ENCODE data around the gene SLC46A3.
"Not testable (repeated sequence)": the region's sequence is repeated elsewhere in the genome, so short reads cannot be mapped to it uniquely, and the experiment has no call there.

The SLC46A3 gene

GRCh38 chr13:28704919-28705318, 13.9 kb downstream of the SLC46A3 start:
- H3K9me3 ChIP-seq (ENCODE audit: low read depth, low read length) = no peaks in the 10 kb centered on the region
- H3K27ac ChIP-seq = no peak overlapping the region
- no peak overlapping the region for H3K4me3 ChIP-seq
- no peak overlapping the region for H3K9ac ChIP-seq (ENCODE audit: insufficient read length)
- no peaks in the 10 kb centered on the region for H3K36me3 ChIP-seq (ENCODE audit: insufficient read depth, low read length)
- no peak for TF ChIP-seq EZH2 (IDR thresholded peaks at IDR 0.05)
- TF ChIP-seq POLR2AphosphoS5 (IDR thresholded peaks at IDR 0.05; ENCODE audit: borderline replicate concordance, low read depth, low read length) = no peak
- no peak for TF ChIP-seq FOXP2 (optimal IDR thresholded peaks at IDR 0.05; ENCODE audit: control extremely low read depth, extremely low read length, insufficient read depth)
- no peak for DNase-seq (ENCODE audit: low read depth, low spot score)

- H3K9ac ChIP-seq (ENCODE audit: insufficient read length) = no peak overlapping the region
- H3K36me3 ChIP-seq (ENCODE audit: insufficient read depth, low read length) = no peaks in the 10 kb centered on the region
- no peak for DNase-seq (ENCODE audit: low read depth, low spot score)
- no peak overlapping the region for H3K27ac ChIP-seq
- H3K9me3 ChIP-seq (ENCODE audit: low read depth, low read length) = no peaks in the 10 kb centered on the region
- no peak overlapping the region for H3K4me3 ChIP-seq
- TF ChIP-seq EZH2 (IDR thresholded peaks at IDR 0.05) (no peak), POLR2AphosphoS5 (IDR thresholded peaks at IDR 0.05; ENCODE audit: borderline replicate concordance, low read depth, low read length) (no peak), FOXP2 (optimal IDR thresholded peaks at IDR 0.05; ENCODE audit: control extremely low read depth, extremely low read length, insufficient read depth) (no peak)
These were observed 14.5 kb downstream of the SLC46A3 start for GRCh38 chr13:28704282-28704681.

GRCh38 chr13:28699246-28699645, 19.5 kb downstream of the SLC46A3 start:
- TF ChIP-seq FOXP2 (optimal IDR thresholded peaks at IDR 0.05; ENCODE audit: control extremely low read depth, extremely low read length, insufficient read depth) (no peak), EZH2 (IDR thresholded peaks at IDR 0.05) (no peak), POLR2AphosphoS5 (IDR thresholded peaks at IDR 0.05; ENCODE audit: borderline replicate concordance, low read depth, low read length) (no peak)
- Histone ChIP-seq H3K9me3 (ENCODE audit: low read depth, low read length) (no peaks in the 10 kb centered on the region), H3K27ac (no peak overlapping the region), H3K9ac (ENCODE audit: insufficient read length) (no peak overlapping the region), H3K4me3 (no peak overlapping the region), H3K36me3 (ENCODE audit: insufficient read depth, low read length) (no peaks in the 10 kb centered on the region)
- no peak for DNase-seq (ENCODE audit: low read depth, low spot score)

- no peaks in the 10 kb centered on the region for H3K36me3 ChIP-seq (ENCODE audit: insufficient read depth, low read length)
- H3K27ac ChIP-seq = no peak overlapping the region
- H3K9ac ChIP-seq (ENCODE audit: insufficient read length) = no peak overlapping the region
- no peaks in the 10 kb centered on the region for H3K9me3 ChIP-seq (ENCODE audit: low read depth, low read length)
- TF ChIP-seq POLR2AphosphoS5 (IDR thresholded peaks at IDR 0.05; ENCODE audit: borderline replicate concordance, low read depth, low read length) (no peak), FOXP2 (optimal IDR thresholded peaks at IDR 0.05; ENCODE audit: control extremely low read depth, extremely low read length, insufficient read depth) (no peak), EZH2 (IDR thresholded peaks at IDR 0.05) (no peak)
- DNase-seq (ENCODE audit: low read depth, low spot score) = no peak
- no peak overlapping the region for H3K4me3 ChIP-seq
These were observed 21.3 kb downstream of the SLC46A3 start for GRCh38 chr13:28697441-28697840.

- not testable (repeated sequence) for H3K4me3 ChIP-seq; DNase-seq (ENCODE audit: low read depth, low spot score); H3K9ac ChIP-seq (ENCODE audit: insufficient read length); H3K27ac ChIP-seq; H3K36me3 ChIP-seq (ENCODE audit: insufficient read depth, low read length); H3K9me3 ChIP-seq (ENCODE audit: low read depth, low read length)
These were observed 24.9 kb downstream of the SLC46A3 start for GRCh38 chr13:28693605-28694491.

GRCh38 chr13:28685892-28686291, 32.9 kb downstream of the SLC46A3 start:
- no peak overlapping the region for H3K9ac ChIP-seq (ENCODE audit: insufficient read length)
- no peak for TF ChIP-seq EZH2 (IDR thresholded peaks at IDR 0.05)
- TF ChIP-seq POLR2AphosphoS5 (IDR thresholded peaks at IDR 0.05; ENCODE audit: borderline replicate concordance, low read depth, low read length) = no peak
- TF ChIP-seq FOXP2 (optimal IDR thresholded peaks at IDR 0.05; ENCODE audit: control extremely low read depth, extremely low read length, insufficient read depth) = no peak
- H3K36me3 ChIP-seq (ENCODE audit: insufficient read depth, low read length) = no peaks in the 10 kb centered on the region
- no peak overlapping the region for H3K4me3 ChIP-seq
- DNase-seq (ENCODE audit: low read depth, low spot score) = no peak
- H3K9me3 ChIP-seq (ENCODE audit: low read depth, low read length) = no peaks in the 10 kb centered on the region
- no peak overlapping the region for H3K27ac ChIP-seq

- Histone ChIP-seq H3K36me3 (ENCODE audit: insufficient read depth, low read length) (no peaks in the 10 kb centered on the region), H3K4me3 (no peak overlapping the region), H3K9me3 (ENCODE audit: low read depth, low read length) (no peaks in the 10 kb centered on the region), H3K9ac (ENCODE audit: insufficient read length) (no peak overlapping the region), H3K27ac (no peak overlapping the region)
- TF ChIP-seq EZH2 (IDR thresholded peaks at IDR 0.05) = no peak
- no peak for TF ChIP-seq POLR2AphosphoS5 (IDR thresholded peaks at IDR 0.05; ENCODE audit: borderline replicate concordance, low read depth, low read length)
- TF ChIP-seq FOXP2 (optimal IDR thresholded peaks at IDR 0.05; ENCODE audit: control extremely low read depth, extremely low read length, insufficient read depth) = no peak
- no peak for DNase-seq (ENCODE audit: low read depth, low spot score)
These were observed 33.7 kb downstream of the SLC46A3 start for GRCh38 chr13:28685114-28685513.

- Histone ChIP-seq H3K4me3 (no peak overlapping the region), H3K27ac (no peak overlapping the region), H3K9me3 (ENCODE audit: low read depth, low read length) (no peaks in the 10 kb centered on the region), H3K36me3 (ENCODE audit: insufficient read depth, low read length) (peaks cover 4% of the 10 kb centered on the region), H3K9ac (ENCODE audit: insufficient read length) (no peak overlapping the region)
- TF ChIP-seq EZH2 (IDR thresholded peaks at IDR 0.05) = no peak
- TF ChIP-seq POLR2AphosphoS5 (IDR thresholded peaks at IDR 0.05; ENCODE audit: borderline replicate concordance, low read depth, low read length) = no peak
- no peak for TF ChIP-seq FOXP2 (optimal IDR thresholded peaks at IDR 0.05; ENCODE audit: control extremely low read depth, extremely low read length, insufficient read depth)
- DNase-seq (ENCODE audit: low read depth, low spot score) = no peak
These were observed 34.5 kb downstream of the SLC46A3 start for GRCh38 chr13:28684257-28684656.

GRCh38 chr13:28683169-28683568, 35.6 kb downstream of the SLC46A3 start:
- H3K4me3 ChIP-seq; H3K27ac ChIP-seq; H3K9me3 ChIP-seq (ENCODE audit: low read depth, low read length); H3K9ac ChIP-seq (ENCODE audit: insufficient read length); DNase-seq (ENCODE audit: low read depth, low spot score): not testable (repeated sequence)
- H3K36me3 ChIP-seq (ENCODE audit: insufficient read depth, low read length) = peaks cover 13% of the 10 kb centered on the region
